ENCODE results near the gene B3GNT8. TPM values are rescaled to one million over a fixed set of nuclear protein-coding genes. Genes with fewer than 3 reads are reported as not detected.
"Not testable (repeated sequence)": the region's sequence is repeated elsewhere in the genome, so short reads cannot be mapped to it uniquely, and the experiment has no call there.

B3GNT8 gene, protein sequence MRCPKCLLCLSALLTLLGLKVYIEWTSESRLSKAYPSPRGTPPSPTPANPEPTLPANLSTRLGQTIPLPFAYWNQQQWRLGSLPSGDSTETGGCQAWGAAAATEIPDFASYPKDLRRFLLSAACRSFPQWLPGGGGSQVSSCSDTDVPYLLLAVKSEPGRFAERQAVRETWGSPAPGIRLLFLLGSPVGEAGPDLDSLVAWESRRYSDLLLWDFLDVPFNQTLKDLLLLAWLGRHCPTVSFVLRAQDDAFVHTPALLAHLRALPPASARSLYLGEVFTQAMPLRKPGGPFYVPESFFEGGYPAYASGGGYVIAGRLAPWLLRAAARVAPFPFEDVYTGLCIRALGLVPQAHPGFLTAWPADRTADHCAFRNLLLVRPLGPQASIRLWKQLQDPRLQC
- total RNA-seq = 1 to 10 TPM; 3.9 to 4.7 TPM
- 2.1 TPM for polyA plus RNA-seq (2013, experiment 1 of 2)
- polyA plus RNA-seq (2013, experiment 2 of 2) = 2.2 TPM
- long read RNA-seq, experiment 1, partial matches to known transcripts = 1 of 1 reads
- long read RNA-seq, experiment 1, other reads (novel, unspliced or antisense) = 0 of 1 reads
- long read RNA-seq, experiment 2, partial matches to known transcripts = 9 of 10 reads
- long read RNA-seq, experiment 2, other reads (novel, unspliced or antisense) = 0 of 10 reads
- long read RNA-seq, experiment 3, partial matches to known transcripts = 6 of 8 reads
- long read RNA-seq, experiment 3, other reads (novel, unspliced or antisense) = 1 of 8 reads
- long read RNA-seq, experiment 4, partial matches to known transcripts = 8 of 10 reads
- long read RNA-seq, experiment 4, other reads (novel, unspliced or antisense) = 0 of 10 reads

- H3K4me1 ChIP-seq (ENCODE audit: control insufficient read depth, insufficient read depth, low read length) = peaks cover 4% of the 10 kb centered on the region
- Mint-ChIP-seq H3K27me3 (ENCODE audit: insufficient read depth) (no peaks in the 10 kb centered on the region), H3K4me3 (peak within 1 kb of the TSS; percentile 74), H3K36me3 (ENCODE audit: low read depth) (peaks cover 28% of the 10 kb centered on the region), H3K27ac (peak within 1 kb of the TSS; percentile 96), H3K4me1 (peaks cover 18% of the 10 kb centered on the region), H3K9me3 (no peaks in the 10 kb centered on the region)
- H3K27ac ChIP-seq (ENCODE audit: low read depth, low read length) = no peak within 1 kb of the TSS
- H3K4me3 ChIP-seq (ENCODE audit: low read length) = peak within 1 kb of the TSS; percentile 83
- H3K27me3 ChIP-seq (ENCODE audit: control insufficient read depth, insufficient read depth, low read length, poor library complexity, severe bottlenecking) = no peaks in the 10 kb centered on the region
- TF ChIP-seq, protein P1, sequence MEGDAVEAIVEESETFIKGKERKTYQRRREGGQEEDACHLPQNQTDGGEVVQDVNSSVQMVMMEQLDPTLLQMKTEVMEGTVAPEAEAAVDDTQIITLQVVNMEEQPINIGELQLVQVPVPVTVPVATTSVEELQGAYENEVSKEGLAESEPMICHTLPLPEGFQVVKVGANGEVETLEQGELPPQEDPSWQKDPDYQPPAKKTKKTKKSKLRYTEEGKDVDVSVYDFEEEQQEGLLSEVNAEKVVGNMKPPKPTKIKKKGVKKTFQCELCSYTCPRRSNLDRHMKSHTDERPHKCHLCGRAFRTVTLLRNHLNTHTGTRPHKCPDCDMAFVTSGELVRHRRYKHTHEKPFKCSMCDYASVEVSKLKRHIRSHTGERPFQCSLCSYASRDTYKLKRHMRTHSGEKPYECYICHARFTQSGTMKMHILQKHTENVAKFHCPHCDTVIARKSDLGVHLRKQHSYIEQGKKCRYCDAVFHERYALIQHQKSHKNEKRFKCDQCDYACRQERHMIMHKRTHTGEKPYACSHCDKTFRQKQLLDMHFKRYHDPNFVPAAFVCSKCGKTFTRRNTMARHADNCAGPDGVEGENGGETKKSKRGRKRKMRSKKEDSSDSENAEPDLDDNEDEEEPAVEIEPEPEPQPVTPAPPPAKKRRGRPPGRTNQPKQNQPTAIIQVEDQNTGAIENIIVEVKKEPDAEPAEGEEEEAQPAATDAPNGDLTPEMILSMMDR (conservative IDR thresholded peaks at IDR 0.05) = no peak
- DNase-seq = peak; percentile 96
- no peaks in the 10 kb centered on the region for H3K9me3 ChIP-seq (ENCODE audit: control insufficient read depth, low read length)
- peaks cover 14% of the 10 kb centered on the region for H3K36me3 ChIP-seq (ENCODE audit: control insufficient read depth, insufficient read depth, low read length)
- WGBS, 2 experiments (ENCODE audit: insufficient coverage in 1 of 2, insufficient read length in 1 of 2) = 11 to 26% methylated on average over 4 to 19 of the region's 19 CpGs
- peak within 1 kb of the TSS; percentile 70 for H3K9ac ChIP-seq (ENCODE audit: extremely low read depth, low read length, poor library complexity, severe bottlenecking)
Measured at GRCh38 chr19:41426952-41427646, at the start of gene B3GNT8. Gene B3GNT8 (minus strand): TSS chr19:41427374. CDS start chr19:41426778, 596 bp downstream.

DNA sequence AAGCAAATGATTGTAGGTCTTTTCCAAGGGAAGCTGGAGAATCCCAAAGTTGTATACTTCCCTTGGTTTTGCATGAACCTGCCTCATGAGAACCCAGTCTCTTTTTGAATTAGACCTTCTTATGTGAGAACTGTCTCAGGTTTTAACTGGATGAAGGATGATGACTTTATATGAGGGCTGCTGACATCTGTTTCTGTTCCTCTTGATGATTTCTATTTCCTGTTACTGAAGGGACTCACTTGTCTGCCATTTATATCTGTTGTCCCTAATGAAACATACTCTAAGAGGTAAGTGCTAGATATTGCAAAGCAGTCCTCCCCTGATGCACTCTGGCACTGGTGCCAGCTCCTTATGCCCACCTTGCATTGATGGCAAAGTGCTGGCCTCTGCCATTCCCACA lies 49.4 kb upstream of the B3GNT8 start:
- Mint-ChIP-seq H3K36me3 (ENCODE audit: low read depth) (no peaks in the 10 kb centered on the region), H3K27ac (no peak overlapping the region), H3K4me1 (no peaks in the 10 kb centered on the region), H3K27me3 (ENCODE audit: insufficient read depth) (peaks cover 5% of the 10 kb centered on the region), H3K4me3 (no peak overlapping the region), H3K9me3 (peaks cover 66% of the 10 kb centered on the region)
- no peaks in the 10 kb centered on the region for H3K36me3 ChIP-seq (ENCODE audit: control insufficient read depth, insufficient read depth, low read length)
- H3K4me3 ChIP-seq (ENCODE audit: low read length) = no peak overlapping the region
- no peaks in the 10 kb centered on the region for H3K4me1 ChIP-seq (ENCODE audit: control insufficient read depth, insufficient read depth, low read length)
- no peaks in the 10 kb centered on the region for H3K9me3 ChIP-seq (ENCODE audit: control insufficient read depth, low read length)
- TF ChIP-seq, protein P1 (conservative IDR thresholded peaks at IDR 0.05) = no peak
- no peak overlapping the region for H3K9ac ChIP-seq (ENCODE audit: extremely low read depth, low read length, poor library complexity, severe bottlenecking)
- no peak overlapping the region for H3K27ac ChIP-seq (ENCODE audit: low read depth, low read length)
- H3K27me3 ChIP-seq (ENCODE audit: control insufficient read depth, insufficient read depth, low read length, poor library complexity, severe bottlenecking) = no peaks in the 10 kb centered on the region
- DNase-seq = no peak

DNA sequence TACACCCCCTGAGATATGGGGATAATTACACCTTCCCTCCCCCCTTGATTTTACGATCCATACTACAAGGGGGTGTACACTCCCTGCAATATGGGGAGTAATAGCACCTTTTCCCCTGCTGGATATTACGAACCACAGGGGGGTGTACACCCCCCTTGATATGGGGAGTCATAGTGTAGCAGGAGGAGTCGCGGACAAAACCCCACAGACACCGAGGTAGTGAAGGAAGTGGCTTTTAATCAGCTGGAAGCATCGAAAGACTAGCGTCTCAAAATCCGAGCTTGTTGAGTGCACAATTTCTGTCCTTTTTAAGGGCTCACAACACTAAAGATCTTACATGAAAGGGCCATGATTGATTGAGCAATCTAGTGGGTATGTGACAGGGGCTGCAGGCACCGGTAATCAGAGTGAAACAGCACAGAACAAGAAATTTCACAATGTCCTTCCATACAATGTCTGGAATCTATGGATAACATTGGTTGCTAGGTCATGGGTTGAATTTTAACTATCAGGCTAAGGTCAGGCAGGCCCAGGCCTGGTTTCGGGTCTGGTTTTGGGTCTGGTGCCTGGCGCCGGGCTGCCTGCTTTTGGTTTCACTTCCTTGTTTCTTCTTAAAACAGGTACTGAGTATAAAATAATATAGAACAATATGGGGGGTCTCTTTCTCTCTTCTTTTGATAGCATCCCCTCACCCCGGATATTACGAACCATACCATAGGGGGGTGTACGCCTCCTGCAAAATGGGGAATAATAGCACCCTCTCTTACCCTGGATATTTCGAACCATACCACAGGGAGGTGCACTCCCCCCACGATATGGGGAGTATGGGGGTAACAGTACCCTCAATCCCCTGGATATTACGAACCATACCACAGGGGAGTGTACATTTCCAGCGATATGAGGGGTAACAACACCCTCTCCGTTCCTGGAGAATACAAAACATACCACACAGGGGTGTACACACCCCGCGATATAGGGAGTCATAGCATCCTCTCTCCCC lies 36.4 kb upstream of the B3GNT8 start:
- H3K9me3 Mint-ChIP-seq = peaks cover 36% of the 10 kb centered on the region
- not testable (repeated sequence) for DNase-seq; H3K4me1 Mint-ChIP-seq; H3K27ac Mint-ChIP-seq; H3K36me3 Mint-ChIP-seq (ENCODE audit: low read depth); H3K4me1 ChIP-seq (ENCODE audit: control insufficient read depth, insufficient read depth, low read length); H3K4me3 ChIP-seq (ENCODE audit: low read length); H3K4me3 Mint-ChIP-seq; H3K36me3 ChIP-seq (ENCODE audit: control insufficient read depth, insufficient read depth, low read length); H3K27me3 ChIP-seq (ENCODE audit: control insufficient read depth, insufficient read depth, low read length, poor library complexity, severe bottlenecking); H3K9ac ChIP-seq (ENCODE audit: extremely low read depth, low read length, poor library complexity, severe bottlenecking); H3K27me3 Mint-ChIP-seq (ENCODE audit: insufficient read depth); H3K27ac ChIP-seq (ENCODE audit: low read depth, low read length); H3K9me3 ChIP-seq (ENCODE audit: control insufficient read depth, low read length)
- WGBS, 2 experiments (ENCODE audit: insufficient coverage in 1 of 2, insufficient read length in 1 of 2) = 82 to 83% methylated on average over 13 to 18 of the region's 22 CpGs
